Tibial nerve (tissue), 4 donors: Measurements from ENCODE around the gene FADS2. TPM values are rescaled to one million over a fixed set of nuclear protein-coding genes. Genes with fewer than 3 reads are reported as not detected.

Experiments
- DNase-seq, 2 donors: peaks; one replicate each; pipeline ENCODE4 v3.0.0-alpha.2; 2019; ENCODE audit warnings: low spot score in 2 of 2
- H3K27ac ChIP-seq, 4 donors: fragments of 200-600 bp; sonication (generic) in 3 of 4; one replicate each; pipeline ENCODE4 v1.5.1; 2017 to 2019; ENCODE audit warnings: mild to moderate bottlenecking in 1 of 4
- H3K27me3 ChIP-seq, 2 donors: fragments of 200-600 bp; sonication (generic) in 1 of 2; one replicate each; pipeline versions ENCODE4 v1.5.1 to v1.6.0; 2017 to 2019
- H3K36me3 ChIP-seq, 3 donors: fragments of 200-600 bp; sonication (generic); one replicate each; pipeline ENCODE4 v1.5.1; 2018 to 2019
- H3K4me1 ChIP-seq, 4 donors: fragments of 200-600 bp; sonication (generic) in 3 of 4; one replicate each; pipeline ENCODE4 v1.5.1; 2017 to 2019
- H3K4me3 ChIP-seq, 4 donors: fragments of 200-600 bp; sonication (generic) in 3 of 4; one replicate each; pipeline ENCODE4 v1.5.1; 2017 to 2019; ENCODE audit warnings: mild to moderate bottlenecking in 1 of 4, moderate library complexity in 1 of 4
- H3K9me3 ChIP-seq, 4 donors: fragments of 200-600 bp; sonication (generic) in 3 of 4; one replicate each; pipeline ENCODE4 v1.5.1; 2017 to 2019
- CTCF ChIP-seq, 5 experiments: fragments of 200-600 bp in 3 of 5; fragments of 450-650 bp in 2 of 5; sonication (generic) in 3 of 5; IDR thresholded peaks; one replicate each; pipeline ENCODE4 v1.5.1; 2016 to 2019; ENCODE audit warnings: antibody characterized with exemption in 5 of 5, mild to moderate bottlenecking in 3 of 5, moderate library complexity in 2 of 5
- EP300 ChIP-seq, 2 donors: sonication (generic); formaldehyde crosslinking; IDR thresholded peaks; one replicate each; pipeline ENCODE4 v1.6.1; 2017; ENCODE audit warnings: antibody characterized with exemption in 2 of 2, mild to moderate bottlenecking in 1 of 2
- POLR2A ChIP-seq, 2 donors: fragments of 450-650 bp; IDR thresholded peaks; one replicate each; pipeline ENCODE4 v1.6.1; 2017; ENCODE audit warnings: antibody characterized with exemption in 2 of 2, mild to moderate bottlenecking in 2 of 2, moderate library complexity in 2 of 2
- WGBS, 2 donors: methylation state at CpG; one replicate each; pipeline ENCODE4 v1.1.5; 2018; 5-methylcytosine and 5-hydroxymethylcytosine counted together
- total RNA-seq, 4 donors: library from RNA; depleted of rRNA; stranded (reverse); fragments of >200 nt; gene quantifications; one replicate each; pipeline ENCODE4 v1.1.0, GENCODE V29; 2016

FADS2 gene
- total RNA-seq, 4 donors from 2014 or later, result 17.4 to 59.2 (median 32.7) TPM

- Histone ChIP-seq H3K4me3 (no peak overlapping the region), H3K36me3 (peaks cover 0 to 67% (median 4%) of the 10 kb centered on the region in 3 donors), H3K27me3 (no peaks in the 10 kb centered on the region), H3K4me1 (peaks cover 0 to 2% (median 0%) of the 10 kb centered on the region in 4 donors), H3K9me3 (no peaks in the 10 kb centered on the region), H3K27ac (no peak overlapping the region)
- 85 to 94% methylated on average over 6 of the region's 6 CpGs for WGBS, 2 donors
- TF ChIP-seq CTCF (IDR thresholded peaks at IDR 0.05), result no peak
- no peak for TF ChIP-seq EP300 (IDR thresholded peaks at IDR 0.05)
- TF ChIP-seq POLR2A (IDR thresholded peaks at IDR 0.05), result no peak
- DNase-seq, result no peak
Observed at GRCh38 chr11:61802605-61803004, 25.5 kb upstream of the FADS2 start.

DNA sequence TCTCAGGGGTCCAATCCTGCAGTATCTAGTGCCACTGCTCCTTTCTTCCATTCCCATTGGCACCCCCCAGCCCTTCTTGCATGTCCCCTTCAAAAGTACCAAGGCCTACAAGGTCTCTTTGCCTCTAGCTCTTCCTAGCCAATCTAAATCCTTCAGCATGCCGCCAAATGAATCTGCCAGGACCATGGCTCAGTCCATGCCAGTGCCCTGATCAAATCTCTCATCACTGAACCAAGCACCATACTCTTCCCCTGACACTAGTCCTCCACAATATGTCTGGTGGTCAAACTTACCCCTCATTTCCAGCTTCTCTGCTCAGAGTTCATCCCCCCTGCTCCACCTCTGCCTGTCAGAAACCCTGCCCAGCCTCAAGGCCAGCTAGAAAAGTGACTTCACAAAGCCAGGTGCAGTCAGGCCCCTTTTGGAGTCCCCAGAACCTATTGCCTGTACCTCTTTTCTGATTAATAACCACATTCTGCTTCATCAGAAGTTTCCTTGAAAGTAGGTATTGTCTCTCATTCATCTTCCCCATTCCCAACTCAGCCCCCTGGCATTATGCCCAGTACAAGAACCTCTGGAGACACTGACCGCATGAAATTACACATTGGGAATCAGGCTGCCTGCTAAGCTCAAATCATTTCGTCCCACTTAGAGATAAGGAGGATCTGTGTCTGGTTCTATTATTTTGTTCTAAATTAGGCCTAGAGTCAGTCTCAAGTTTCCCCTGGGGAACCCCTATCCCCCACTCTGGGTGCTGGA lies 24.0 kb upstream of the FADS2 start:
- no peaks in the 10 kb centered on the region for H3K9me3 ChIP-seq
- no peak overlapping the region for H3K27ac ChIP-seq
- no peaks in the 10 kb centered on the region for H3K27me3 ChIP-seq
- WGBS, 2 donors, result 53 to 54% methylated on average over 3 of the region's 3 CpGs
- no peaks in the 10 kb centered on the region for H3K4me1 ChIP-seq
- no peak for TF ChIP-seq CTCF (IDR thresholded peaks at IDR 0.05)
- no peak for TF ChIP-seq EP300 (IDR thresholded peaks at IDR 0.05)
- TF ChIP-seq POLR2A (IDR thresholded peaks at IDR 0.05), result no peak
- peaks cover 0 to 81% (median 4%) of the 10 kb centered on the region in 3 donors for H3K36me3 ChIP-seq
- no peak overlapping the region for H3K4me3 ChIP-seq
- DNase-seq, result no peak

DNA sequence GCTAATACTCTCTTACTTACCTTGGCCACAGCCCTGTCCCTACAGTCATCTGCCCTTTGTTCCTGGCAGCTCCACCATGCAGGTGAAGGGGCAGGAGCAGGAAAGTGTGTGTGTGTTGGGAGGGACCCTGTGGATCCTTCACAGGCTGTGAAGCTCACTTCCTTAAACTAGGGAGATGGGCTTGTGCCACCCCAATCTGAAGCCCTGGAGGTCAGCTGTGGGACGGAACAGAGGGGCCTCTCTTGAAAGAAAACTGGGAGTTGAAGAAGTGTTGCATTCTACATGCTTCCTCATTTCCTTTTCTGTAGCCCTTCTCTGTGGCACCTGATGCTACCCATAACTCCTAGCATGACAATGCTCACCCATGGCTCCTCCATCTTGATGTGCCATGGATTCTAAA lies 23.0 kb upstream of the FADS2 start:
- TF ChIP-seq CTCF (IDR thresholded peaks at IDR 0.05), result no peak
- TF ChIP-seq POLR2A (IDR thresholded peaks at IDR 0.05), result no peak
- TF ChIP-seq EP300 (IDR thresholded peaks at IDR 0.05), result no peak
- Histone ChIP-seq H3K4me1 (no peaks in the 10 kb centered on the region), H3K36me3 (peaks cover 0 to 92% (median 6%) of the 10 kb centered on the region in 3 donors), H3K27ac (no peak overlapping the region), H3K4me3 (no peak overlapping the region), H3K27me3 (no peaks in the 10 kb centered on the region), H3K9me3 (no peaks in the 10 kb centered on the region)
- DNase-seq, result no peak
- WGBS, 2 donors, result 79 to 83% methylated on average over 1 of the region's 1 CpG

GRCh38 chr11:61806785-61807184 lies 21.3 kb upstream of the FADS2 start:
- TF ChIP-seq EP300 (IDR thresholded peaks at IDR 0.05), result no peak
- no peak for TF ChIP-seq POLR2A (IDR thresholded peaks at IDR 0.05)
- no peak for TF ChIP-seq CTCF (IDR thresholded peaks at IDR 0.05)
- H3K4me3 ChIP-seq, result no peak overlapping the region
- no peaks in the 10 kb centered on the region for H3K9me3 ChIP-seq
- H3K27me3 ChIP-seq, result no peaks in the 10 kb centered on the region
- WGBS, 2 donors, result 89 to 94% methylated on average over 5 of the region's 5 CpGs
- H3K4me1 ChIP-seq, result no peaks in the 10 kb centered on the region
- DNase-seq, result no peak
- H3K36me3 ChIP-seq, result peaks cover 0 to 99% (median 8%) of the 10 kb centered on the region in 3 donors
- no peak overlapping the region for H3K27ac ChIP-seq

- H3K27me3 ChIP-seq, result no peaks in the 10 kb centered on the region
- no peak overlapping the region for H3K27ac ChIP-seq
- no peaks in the 10 kb centered on the region for H3K9me3 ChIP-seq
- no peak for TF ChIP-seq EP300 (IDR thresholded peaks at IDR 0.05)
- TF ChIP-seq CTCF (IDR thresholded peaks at IDR 0.05), result no peak
- no peak for TF ChIP-seq POLR2A (IDR thresholded peaks at IDR 0.05)
- H3K4me1 ChIP-seq, result peaks cover 0 to 6% (median 0%) of the 10 kb centered on the region in 4 donors
- no peak overlapping the region for H3K4me3 ChIP-seq
- no peak for DNase-seq
- WGBS, 2 donors, result 93% methylated on average over 8 of the region's 8 CpGs
- H3K36me3 ChIP-seq, result peaks cover 0 to 73% (median 4%) of the 10 kb centered on the region in 3 donors
Observed at GRCh38 chr11:61810671-61811175, 17.4 kb upstream of the FADS2 start.
